Measurements from ENCODE around the gene MED13L.

MED13L gene

DNA sequence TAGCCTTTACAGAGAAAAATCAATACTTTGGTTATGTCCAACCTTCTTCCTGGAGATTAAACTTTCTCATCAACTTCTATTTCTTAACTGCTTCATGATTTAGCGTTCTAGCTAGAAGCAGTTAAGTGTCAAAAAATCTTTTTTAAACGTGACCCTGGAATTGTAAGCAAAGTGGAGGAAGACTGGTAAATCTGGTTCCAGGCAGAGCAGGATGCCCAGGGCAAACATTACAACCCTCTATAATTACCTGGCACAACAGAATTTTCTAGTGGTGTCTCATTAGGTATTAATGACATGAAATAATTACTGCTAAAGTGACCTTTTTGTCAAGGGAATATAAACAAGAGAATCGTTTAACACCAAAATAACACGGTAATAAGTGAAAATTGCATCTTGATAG, 320.8 kb downstream of the MED13L start:
- Histone ChIP-seq H3K27ac (no peak overlapping the region), H3K4me3 (no peak overlapping the region)
- TF ChIP-seq, protein P1, sequence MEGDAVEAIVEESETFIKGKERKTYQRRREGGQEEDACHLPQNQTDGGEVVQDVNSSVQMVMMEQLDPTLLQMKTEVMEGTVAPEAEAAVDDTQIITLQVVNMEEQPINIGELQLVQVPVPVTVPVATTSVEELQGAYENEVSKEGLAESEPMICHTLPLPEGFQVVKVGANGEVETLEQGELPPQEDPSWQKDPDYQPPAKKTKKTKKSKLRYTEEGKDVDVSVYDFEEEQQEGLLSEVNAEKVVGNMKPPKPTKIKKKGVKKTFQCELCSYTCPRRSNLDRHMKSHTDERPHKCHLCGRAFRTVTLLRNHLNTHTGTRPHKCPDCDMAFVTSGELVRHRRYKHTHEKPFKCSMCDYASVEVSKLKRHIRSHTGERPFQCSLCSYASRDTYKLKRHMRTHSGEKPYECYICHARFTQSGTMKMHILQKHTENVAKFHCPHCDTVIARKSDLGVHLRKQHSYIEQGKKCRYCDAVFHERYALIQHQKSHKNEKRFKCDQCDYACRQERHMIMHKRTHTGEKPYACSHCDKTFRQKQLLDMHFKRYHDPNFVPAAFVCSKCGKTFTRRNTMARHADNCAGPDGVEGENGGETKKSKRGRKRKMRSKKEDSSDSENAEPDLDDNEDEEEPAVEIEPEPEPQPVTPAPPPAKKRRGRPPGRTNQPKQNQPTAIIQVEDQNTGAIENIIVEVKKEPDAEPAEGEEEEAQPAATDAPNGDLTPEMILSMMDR (IDR thresholded peaks at IDR 0.05), result no peak
- DNase-seq (ENCODE audit: low spot score), result no peak

- TF ChIP-seq, protein P1 (IDR thresholded peaks at IDR 0.05), result no peak
- H3K27ac ChIP-seq, result no peak overlapping the region
- H3K4me3 ChIP-seq, result no peak overlapping the region
- no peak for DNase-seq (ENCODE audit: low spot score)
Observed at GRCh38 chr12:115956236-115956635, 321.3 kb downstream of the MED13L start.

GRCh38 chr12:115953450-115953849, 324.0 kb downstream of the MED13L start:
- DNase-seq (ENCODE audit: low spot score), result no peak
- TF ChIP-seq, protein P1 (IDR thresholded peaks at IDR 0.05), result no peak
- H3K4me3 ChIP-seq, result no peak overlapping the region
- H3K27ac ChIP-seq, result no peak overlapping the region

DNA sequence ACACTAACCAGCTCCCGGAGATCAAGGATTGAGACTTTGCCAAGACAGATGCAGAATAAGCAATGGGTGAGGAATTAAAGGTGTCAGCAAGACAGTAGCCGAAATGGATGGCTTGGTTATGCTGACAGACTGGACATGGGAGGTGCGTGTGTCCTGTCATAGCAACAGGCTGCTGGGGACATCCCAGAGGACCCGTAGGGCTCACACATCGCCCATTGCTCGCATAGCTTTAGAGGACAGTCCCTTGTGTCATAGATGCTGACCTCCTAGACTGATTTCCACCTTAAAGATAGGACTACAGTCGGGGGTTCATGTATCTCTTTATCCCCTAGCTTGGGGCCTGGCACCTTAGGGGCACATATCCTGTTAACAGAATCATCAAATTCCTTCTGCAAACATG, 324.5 kb downstream of the MED13L start:
- no peak overlapping the region for H3K4me3 ChIP-seq
- TF ChIP-seq, protein P1 (IDR thresholded peaks at IDR 0.05), result no peak
- H3K27ac ChIP-seq, result no peak overlapping the region
- DNase-seq (ENCODE audit: low spot score), result no peak

- no peak for DNase-seq (ENCODE audit: low spot score)
- TF ChIP-seq, protein P1 (IDR thresholded peaks at IDR 0.05), result no peak
- Histone ChIP-seq H3K4me3 (no peak overlapping the region), H3K27ac (no peak overlapping the region)
Observed at GRCh38 chr12:115950959-115951358, 326.5 kb downstream of the MED13L start.

GRCh38 chr12:115949675-115950074, 327.8 kb downstream of the MED13L start:
- Histone ChIP-seq H3K4me3 (no peak overlapping the region), H3K27ac (no peak overlapping the region)
- TF ChIP-seq, protein P1 (IDR thresholded peaks at IDR 0.05), result no peak
- DNase-seq (ENCODE audit: low spot score), result no peak

GRCh38 chr12:115947696-115948062, 329.8 kb downstream of the MED13L start:
- H3K27ac ChIP-seq, result no peak overlapping the region
- H3K4me3 ChIP-seq, result no peak overlapping the region
- TF ChIP-seq, protein P1 (IDR thresholded peaks at IDR 0.05), result no peak
- DNase-seq (ENCODE audit: low spot score), result no peak

All from coronary artery (tissue), 2 donors.